ENCODE data around the gene GPRC5C.

GRCh38 chr17:74404218-74404617 lies 27.7 kb upstream of the GPRC5C start:
- TF ChIP-seq, protein P1, sequence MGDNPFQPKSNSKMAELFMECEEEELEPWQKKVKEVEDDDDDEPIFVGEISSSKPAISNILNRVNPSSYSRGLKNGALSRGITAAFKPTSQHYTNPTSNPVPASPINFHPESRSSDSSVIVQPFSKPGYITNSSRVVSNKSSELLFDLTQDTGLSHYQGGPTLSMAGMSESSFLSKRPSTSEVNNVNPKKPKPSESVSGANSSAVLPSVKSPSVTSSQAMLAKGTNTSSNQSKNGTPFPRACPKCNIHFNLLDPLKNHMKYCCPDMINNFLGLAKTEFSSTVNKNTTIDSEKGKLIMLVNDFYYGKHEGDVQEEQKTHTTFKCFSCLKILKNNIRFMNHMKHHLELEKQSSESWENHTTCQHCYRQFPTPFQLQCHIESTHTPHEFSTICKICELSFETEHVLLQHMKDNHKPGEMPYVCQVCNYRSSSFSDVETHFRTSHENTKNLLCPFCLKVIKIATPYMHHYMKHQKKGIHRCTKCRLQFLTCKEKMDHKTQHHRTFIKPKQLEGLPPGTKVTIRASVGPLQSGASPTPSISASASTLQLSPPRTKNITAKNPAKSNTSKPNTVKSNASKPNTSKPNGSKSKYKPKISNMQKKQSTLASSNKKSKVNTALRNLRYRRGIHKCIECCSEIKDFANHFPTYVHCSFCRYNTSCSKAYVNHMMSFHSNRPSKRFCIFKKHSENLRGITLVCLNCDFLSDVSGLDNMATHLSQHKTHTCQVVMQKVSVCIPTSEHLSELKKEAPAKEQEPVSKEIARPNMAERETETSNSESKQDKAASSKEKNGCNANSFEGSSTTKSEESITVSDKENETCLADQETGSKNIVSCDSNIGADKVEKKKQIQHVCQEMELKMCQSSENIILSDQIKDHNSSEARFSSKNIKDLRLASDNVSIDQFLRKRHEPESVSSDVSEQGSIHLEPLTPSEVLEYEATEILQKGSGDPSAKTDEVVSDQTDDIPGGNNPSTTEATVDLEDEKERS (tag by site-specific recombination; IDR thresholded peaks at IDR 0.05), result no peak
- TF ChIP-seq ZNF785 (tag by site-specific recombination; IDR thresholded peaks at IDR 0.05), result no peak
